Erythroblast (primary cell): ENCODE data around the gene CYTH1.

Experiments used
- GATA1 ChIP-seq: IDR thresholded peaks from 2 replicates; pipeline ENCODE4 v1.6.1; 2011; ENCODE audit warnings: low read depth, mild to moderate bottlenecking, control low read depth, low read length, moderate library complexity
- POLR2A ChIP-seq: IDR thresholded peaks from 2 replicates; pipeline ENCODE4 v1.6.1; 2011; ENCODE audit warnings: mild to moderate bottlenecking, low read length

DNA sequence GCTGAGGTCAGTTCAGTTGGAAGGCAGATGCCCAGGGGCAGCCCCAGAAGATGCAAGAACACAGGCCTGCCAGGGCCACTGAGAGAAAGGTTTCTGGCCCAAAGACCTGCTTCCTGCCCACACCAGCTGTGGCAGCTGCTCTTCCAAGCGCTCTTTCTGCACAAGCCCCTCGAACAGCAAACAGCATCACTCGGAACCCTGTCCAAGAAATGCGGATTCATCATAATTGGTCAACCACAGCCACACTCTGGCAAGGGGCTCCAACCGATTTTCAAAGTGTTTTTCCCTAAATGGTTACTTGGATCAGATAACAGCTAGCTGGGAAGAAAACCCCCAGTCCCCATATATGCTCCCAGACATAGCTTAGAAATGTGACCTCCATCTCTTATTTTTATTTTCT is 133.8 kb downstream of the CYTH1 start:
- no peak for TF ChIP-seq POLR2A
- no peak for TF ChIP-seq GATA1
